ENCODE results near the gene UGGT1.
"Not testable (repeated sequence)": the region's sequence is repeated elsewhere in the genome, so short reads cannot be mapped to it uniquely, and the experiment has no call there.

Gene UGGT1

DNA sequence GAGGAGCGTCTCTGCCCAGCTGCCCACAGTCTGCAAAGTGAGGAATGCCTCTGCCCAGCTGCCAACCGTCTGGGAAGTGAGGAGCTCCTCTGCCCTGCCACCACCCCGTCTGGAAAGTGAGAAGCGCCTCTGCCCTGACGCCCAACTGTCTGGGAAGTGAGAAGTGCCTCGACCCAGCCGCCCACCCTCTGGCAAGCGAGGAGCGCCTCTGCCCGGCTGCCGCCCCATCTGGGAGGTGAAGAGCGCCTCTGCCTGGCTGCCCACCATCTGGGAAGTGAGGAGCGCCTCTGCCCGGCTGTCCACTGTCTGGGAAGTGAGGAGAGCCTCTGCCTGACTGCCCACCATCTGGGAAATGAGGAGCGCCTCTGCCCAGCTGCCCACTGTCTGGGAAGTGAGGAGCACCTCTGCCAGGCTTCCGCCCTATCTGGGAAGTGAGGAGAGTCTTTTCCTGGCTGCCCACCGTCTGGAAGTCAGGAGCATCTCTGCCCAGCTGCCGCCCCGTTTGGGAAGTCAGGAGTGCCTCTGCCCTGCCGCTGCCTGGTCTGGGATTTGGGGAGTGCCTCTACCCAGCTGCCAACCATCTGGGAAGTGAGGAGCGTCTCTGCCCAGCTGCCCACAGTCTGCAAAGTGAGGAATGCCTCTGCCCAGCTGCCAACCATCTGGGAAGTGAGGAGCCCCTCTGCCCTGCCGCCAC, 117.8 kb downstream of the UGGT1 start:
- FAIRE-seq: peak; percentile 36
- DNase-seq (ENCODE audit: insufficient read length, low spot score): not testable (repeated sequence)

- DNase-seq (ENCODE audit: insufficient read length, low spot score) (no peak), FAIRE-seq (no peak)
These were observed 123.3 kb downstream of the UGGT1 start for GRCh38 chr2:128214251-128214650.

DNA sequence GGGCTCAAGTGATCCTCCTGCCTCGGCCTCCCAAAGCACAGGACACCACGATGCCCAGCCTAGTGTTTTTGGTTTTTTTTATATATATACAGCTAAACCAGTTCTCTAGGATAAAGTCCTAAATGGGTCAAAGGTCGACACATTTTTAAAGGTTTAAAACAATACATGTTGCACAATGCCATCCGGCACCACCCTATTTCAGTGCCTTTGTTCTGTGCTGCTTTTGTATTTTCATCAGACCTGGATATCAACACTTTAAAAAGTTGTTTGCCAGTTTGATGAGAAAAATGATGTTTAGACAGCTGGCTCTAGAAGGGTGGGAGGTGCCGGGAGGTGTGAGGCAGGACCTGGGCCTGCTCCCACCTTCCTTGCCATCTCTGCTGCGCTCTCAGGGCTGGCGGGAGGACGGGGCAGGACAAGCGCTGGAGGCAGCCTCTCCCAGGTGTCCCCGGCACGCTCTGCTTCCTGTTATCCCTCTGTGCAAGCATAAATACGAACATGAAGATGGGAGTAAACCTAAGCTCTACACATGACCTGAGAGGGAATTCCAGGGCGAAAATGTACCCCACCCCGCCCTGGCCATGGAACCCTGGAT, 124.0 kb downstream of the UGGT1 start:
- DNase-seq (ENCODE audit: insufficient read length, low spot score) (no peak), FAIRE-seq (no peak)

- DNase-seq (ENCODE audit: insufficient read length, low spot score) (no peak), FAIRE-seq (no peak)
These were observed 125.1 kb downstream of the UGGT1 start for GRCh38 chr2:128215897-128216642.

GRCh38 chr2:128217671-128218070, 126.7 kb downstream of the UGGT1 start:
- FAIRE-seq: no peak

DNA sequence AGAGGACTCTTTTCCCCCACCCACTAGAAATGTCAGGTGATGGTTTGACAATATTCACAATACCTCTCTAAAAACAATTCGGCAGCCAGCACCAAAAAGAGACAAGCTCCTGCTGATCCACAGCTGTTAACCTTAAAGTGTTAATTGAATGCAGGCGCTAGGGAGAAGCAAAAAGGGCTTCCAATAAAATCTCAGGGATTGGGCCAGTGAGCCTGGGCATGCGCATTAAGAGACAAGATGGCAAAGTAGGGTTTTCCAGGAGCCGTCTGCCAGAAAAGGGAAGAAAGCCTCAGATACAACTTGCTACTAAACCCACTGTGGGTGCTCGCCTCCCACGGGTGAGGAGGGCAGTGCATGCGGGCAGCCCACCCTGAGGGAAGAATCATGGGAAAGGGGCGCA, 128.9 kb downstream of the UGGT1 start:
- DNase-seq (ENCODE audit: insufficient read length, low spot score) (no peak), FAIRE-seq (no peak)

More at GRCh38 chr2:128217671-128218070, 126.7 kb downstream of the UGGT1 start:
- DNase-seq (ENCODE audit: insufficient read length, low spot score): no peak

DNA sequence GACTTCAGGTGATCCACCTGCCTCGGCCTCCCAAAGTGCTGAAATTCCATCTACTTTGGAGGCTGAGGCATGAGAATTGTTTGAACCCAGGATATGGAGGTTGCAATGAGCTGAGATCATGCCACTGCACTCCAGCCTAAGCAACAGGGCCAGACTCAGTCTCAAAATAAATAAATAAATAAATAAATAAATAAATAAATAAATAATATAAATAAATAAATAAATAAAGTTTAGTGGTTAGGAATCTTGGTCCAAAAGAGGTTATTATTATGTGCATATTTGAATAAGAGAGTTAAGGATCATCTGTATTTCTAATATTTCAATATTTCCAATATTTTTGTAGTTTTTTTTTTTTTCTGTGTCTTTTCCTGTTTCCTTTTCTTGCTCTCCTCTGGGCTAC, 136.9 kb downstream of the UGGT1 start:
- no peak for FAIRE-seq

GRCh38 chr2:128228894-128229293, 137.9 kb downstream of the UGGT1 start:
- DNase-seq (ENCODE audit: insufficient read length, low spot score): no peak
- no peak for FAIRE-seq

More for the DNA sequence above, 136.9 kb downstream of the UGGT1 start:
- DNase-seq (ENCODE audit: insufficient read length, low spot score): no peak

- DNase-seq (ENCODE audit: insufficient read length, low spot score) (peak; percentile 88), FAIRE-seq (peak; percentile 46)
These were observed 142.2 kb downstream of the UGGT1 start for GRCh38 chr2:128232965-128233789.

DNA sequence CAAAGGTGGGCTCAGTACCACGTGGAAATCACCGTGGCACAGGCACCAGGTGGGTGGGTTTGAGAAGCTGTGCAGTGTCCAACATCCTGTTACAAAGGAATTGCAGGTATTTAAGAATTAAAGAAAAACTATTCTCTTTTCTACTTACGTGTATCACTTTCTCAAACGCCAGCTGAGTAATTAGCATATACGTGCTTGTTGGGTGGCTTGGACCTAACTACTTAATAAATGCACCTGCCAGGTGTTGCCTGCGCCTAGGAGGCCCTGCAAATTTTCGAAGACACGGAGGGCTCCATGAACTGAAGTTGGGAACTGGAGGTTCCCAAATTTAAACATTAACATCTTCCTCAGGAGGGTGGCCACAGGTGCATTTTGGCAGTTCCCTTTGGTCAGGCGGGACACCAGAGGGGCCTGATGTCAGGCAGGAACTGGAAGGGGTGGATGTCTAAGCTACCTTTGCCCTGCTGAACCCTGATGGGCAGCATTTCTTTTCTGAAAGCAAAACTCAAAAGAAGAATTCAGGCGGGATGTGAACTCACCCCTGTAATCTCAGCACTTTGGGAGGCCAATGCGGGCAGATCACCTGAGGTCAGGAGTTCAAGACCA, 142.9 kb downstream of the UGGT1 start:
- FAIRE-seq (no peak), DNase-seq (ENCODE audit: insufficient read length, low spot score) (no peak)

DNA sequence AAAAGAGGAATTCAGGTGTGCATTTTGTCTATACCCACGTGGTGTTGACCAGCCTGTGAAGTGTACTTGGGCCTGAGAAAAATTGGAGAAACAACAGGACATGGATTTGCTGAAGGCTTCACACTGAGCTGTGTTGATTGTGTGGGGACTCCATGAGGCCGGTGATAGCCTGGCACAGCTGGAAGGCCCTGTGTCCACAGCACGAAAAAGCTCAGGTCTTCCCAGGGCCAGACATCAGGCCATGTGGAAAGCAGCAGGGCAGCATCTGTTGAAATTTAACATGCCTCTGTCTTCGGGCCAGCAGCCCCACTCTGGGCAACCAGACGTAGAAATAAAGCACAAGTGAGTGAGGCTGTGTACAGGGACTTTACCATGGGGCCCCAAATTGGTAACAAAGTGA, 143.6 kb downstream of the UGGT1 start:
- FAIRE-seq (no peak), DNase-seq (ENCODE audit: insufficient read length, low spot score) (no peak)

DNA sequence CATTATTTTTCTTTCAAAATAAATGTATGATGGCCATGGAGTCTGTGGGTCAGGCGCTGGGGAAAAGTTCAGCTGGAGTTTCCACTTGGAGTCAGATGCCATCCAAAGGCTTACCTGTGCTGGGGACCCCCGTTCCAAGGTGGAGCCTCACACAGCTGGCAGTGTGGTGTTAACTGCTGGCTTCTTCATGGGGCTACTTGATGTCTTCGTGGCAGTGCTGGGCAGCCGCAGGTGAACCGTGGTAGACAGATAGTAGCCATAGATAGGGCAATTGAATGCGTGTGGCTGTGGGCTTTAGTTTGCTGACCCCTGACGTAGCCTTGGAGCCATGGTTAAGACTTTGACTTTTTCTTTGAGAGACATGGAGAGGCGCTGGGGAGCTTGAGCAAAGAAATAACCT, 144.6 kb downstream of the UGGT1 start:
- DNase-seq (ENCODE audit: insufficient read length, low spot score) (no peak), FAIRE-seq (no peak)

DNA sequence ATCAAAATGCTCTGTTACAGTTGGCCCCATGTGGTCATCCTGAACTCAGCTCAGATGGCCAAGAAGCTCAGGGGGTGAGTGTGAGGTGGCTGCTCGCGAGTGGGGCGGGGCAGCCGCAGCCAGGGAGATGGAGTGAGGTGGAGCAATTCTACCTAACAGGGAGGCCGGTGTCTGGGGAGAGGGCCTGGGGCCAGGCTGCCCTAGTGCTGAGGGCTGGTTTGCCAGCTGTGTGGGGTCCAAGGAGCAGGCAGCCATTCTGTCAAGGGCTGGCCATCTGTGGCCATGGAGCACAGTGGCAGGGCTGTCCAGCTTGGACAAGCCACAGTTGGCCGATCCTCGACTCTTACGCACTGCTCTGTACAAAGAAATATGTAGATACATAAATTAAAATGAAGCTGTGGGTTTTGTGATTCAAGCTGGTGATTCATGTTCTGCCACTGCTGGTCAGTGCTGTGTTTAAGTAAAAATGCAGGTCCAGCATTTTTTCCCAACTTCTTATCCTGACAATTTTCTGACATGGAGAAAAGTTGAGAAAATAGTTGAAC, 145.6 kb downstream of the UGGT1 start:
- no peak for FAIRE-seq
- DNase-seq (ENCODE audit: insufficient read length, low spot score): no peak

DNA sequence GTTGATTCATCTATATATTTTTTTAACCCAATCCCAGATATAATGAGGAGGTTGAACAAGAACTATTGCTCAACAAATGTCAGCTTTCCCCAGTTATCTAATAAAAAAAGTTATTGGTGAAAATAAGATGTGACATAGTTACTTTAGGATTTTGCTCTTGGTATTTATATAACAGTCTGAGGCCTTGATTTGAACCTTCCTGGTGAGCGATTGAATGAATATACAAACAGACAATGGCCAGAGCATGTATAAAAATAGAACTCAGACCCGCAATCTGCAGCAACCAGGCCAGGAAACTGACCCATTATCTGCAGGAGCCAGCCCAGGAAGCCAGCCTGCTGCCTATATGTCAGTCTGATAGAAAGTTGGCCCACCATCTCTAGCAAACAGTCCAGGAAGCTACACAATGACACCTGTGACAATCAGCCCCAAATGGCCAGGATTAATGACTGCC, 146.1 kb downstream of the UGGT1 start:
- no peak for FAIRE-seq

DNA sequence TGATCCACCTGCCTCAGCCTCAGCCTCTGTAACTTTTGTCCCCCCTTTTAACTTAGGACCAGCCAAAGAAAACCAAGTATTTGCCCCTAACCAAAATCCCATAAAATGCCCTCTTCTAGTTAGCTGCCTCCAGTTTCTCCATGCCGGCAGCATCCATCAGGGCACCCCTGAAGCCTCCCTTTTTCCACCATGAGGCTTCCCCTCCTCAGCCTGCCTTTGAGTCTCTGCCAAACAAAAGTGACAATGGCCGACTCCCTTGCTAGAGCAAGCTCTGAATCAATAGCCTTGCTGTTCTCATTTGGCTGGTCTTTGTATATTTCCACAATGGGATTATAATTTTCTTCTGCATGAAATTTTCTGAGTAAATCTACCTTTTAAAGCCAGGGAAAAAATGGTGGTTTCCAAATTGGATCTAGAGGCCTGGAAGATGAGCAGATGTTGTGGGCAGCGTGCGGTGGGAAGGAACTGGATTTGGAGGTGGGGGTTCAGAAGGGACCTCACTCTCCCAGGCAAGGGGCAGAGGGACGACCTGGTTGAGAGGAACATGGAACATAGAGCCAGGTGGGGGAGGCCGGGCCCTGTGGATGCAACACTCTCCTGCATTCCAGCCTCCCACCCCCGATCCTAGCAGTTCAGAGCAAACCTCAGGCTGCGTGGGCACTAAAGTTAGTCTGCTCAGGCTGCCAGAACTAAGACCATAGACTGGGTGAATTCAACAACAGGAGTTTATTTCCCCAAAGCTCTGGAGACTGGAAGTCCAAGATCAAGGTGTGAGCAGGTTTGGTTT, 147.1 kb downstream of the UGGT1 start:
- FAIRE-seq (no peak), DNase-seq (ENCODE audit: insufficient read length, low spot score) (no peak)

More for the DNA sequence above, 146.1 kb downstream of the UGGT1 start:
- no peak for DNase-seq (ENCODE audit: insufficient read length, low spot score)

- FAIRE-seq: no peak
- DNase-seq (ENCODE audit: insufficient read length, low spot score): no peak
These were observed 150.9 kb downstream of the UGGT1 start for GRCh38 chr2:128241896-128242295.
